ENCODE results near the gene AGMAT. TPM values are rescaled to one million over a fixed set of nuclear protein-coding genes. Genes with fewer than 3 reads are reported as not detected.
A peak's percentile ranks its signal among the peaks of the same experiment; 100 is the strongest.

Gene AGMAT
- total and polyA plus RNA-seq, 2 of the 13 experiments (the other 11 are each of a cell fraction or from before 2014, with no cell fraction given) = 59.1 to 174 TPM

GRCh38 chr1:15605398-15606383 is 20.8 kb upstream of the AGMAT start (continued):
- no peak for TF ChIP-seq KDM2A (CRISPR knock-in tag; IDR thresholded peaks at IDR 0.05; ENCODE audit: borderline replicate concordance, low read depth)
- TF ChIP-seq ZBTB49 (CRISPR knock-in tag; IDR thresholded peaks at IDR 0.05; ENCODE audit: borderline replicate concordance) = no peak
- TF ChIP-seq NFIC (IDR thresholded peaks at IDR 0.05; ENCODE audit: low read length) = 0 out of 2 replicates have a peak, but pooled peaks have one; percentile 39
- peak; percentile 15; the same call in 1 of the 2 replicates for TF ChIP-seq ADNP (CRISPR knock-in tag; IDR thresholded peaks at IDR 0.05)
- peak; percentile 75; the same call in 1 of the 2 replicates for TF ChIP-seq ZNF609 (CRISPR knock-in tag; IDR thresholded peaks at IDR 0.05; ENCODE audit: borderline replicate concordance)
- no peak for TF ChIP-seq SOX6 (IDR thresholded peaks at IDR 0.05)
- peak; percentile 87 for TF ChIP-seq SOX6 (CRISPR knock-in tag; IDR thresholded peaks at IDR 0.05)
- no peak for TF ChIP-seq ZSCAN21 (CRISPR knock-in tag; IDR thresholded peaks at IDR 0.05; ENCODE audit: borderline replicate concordance)
- TF ChIP-seq EP300 (IDR thresholded peaks at IDR 0.05; ENCODE audit: low read depth in 2 of 2, low read length in 2 of 2) = peak in 1 of 2 experiments; percentile 63; a peak in 2 of 4 replicates
- no peak for TF ChIP-seq EP300 (CRISPR knock-in tag; IDR thresholded peaks at IDR 0.05; ENCODE audit: borderline replicate concordance)
- no peak for TF ChIP-seq U2AF2 (IDR thresholded peaks at IDR 0.05; ENCODE audit: low read depth, low read length)
- TF ChIP-seq SMAD9 (CRISPR knock-in tag; IDR thresholded peaks at IDR 0.05) = no peak
- TF ChIP-seq FOSL1 (CRISPR knock-in tag; IDR thresholded peaks at IDR 0.05; ENCODE audit: borderline replicate concordance) = peak; percentile 31; the same call in 1 of the 2 replicates
- peak; percentile 83 for TF ChIP-seq ISL2 (CRISPR knock-in tag; IDR thresholded peaks at IDR 0.05)
- TF ChIP-seq ZNF746 (CRISPR knock-in tag; IDR thresholded peaks at IDR 0.05) = no peak
- peak; percentile 59; the same call in 1 of the 2 replicates for TF ChIP-seq ZNF292 (CRISPR knock-in tag; IDR thresholded peaks at IDR 0.05; ENCODE audit: borderline replicate concordance, low read depth)
- peak; percentile 91 for TF ChIP-seq ARID5B (CRISPR knock-in tag; IDR thresholded peaks at IDR 0.05)
